Stomach (tissue), 4 donors: ENCODE measurements around the gene TTLL1.

Source experiments
- CTCF ChIP-seq, 7 experiments: fragments of 450-650 bp in 4 of 7; fragments of 200-600 bp in 3 of 7; sonication (generic) in 3 of 7; IDR thresholded peaks; one replicate each; pipeline ENCODE4 v1.5.1; 2016 to 2019; ENCODE audit warnings: antibody characterized with exemption in 7 of 7, control low read depth in 2 of 7, mild to moderate bottlenecking in 1 of 7
- EP300 ChIP-seq: sonication (generic); formaldehyde crosslinking; IDR thresholded peaks from one replicate; pipeline ENCODE4 v1.6.1; 2017; ENCODE audit warnings: antibody characterized with exemption
- POLR2A ChIP-seq, 4 donors: fragments of 450-650 bp; IDR thresholded peaks; one replicate each; pipeline ENCODE4 v1.6.1; 2016; ENCODE audit warnings: antibody characterized with exemption in 4 of 4, control low read depth in 2 of 4, mild to moderate bottlenecking in 1 of 4, moderate library complexity in 1 of 4

- TF ChIP-seq CTCF (IDR thresholded peaks at IDR 0.05) (no peak), EP300 (no peak), POLR2A (IDR thresholded peaks at IDR 0.05) (no peak)
Measured at GRCh38 chr22:43098356-43098755, 9.2 kb upstream of the TTLL1 start.
